Measurements from ENCODE around the gene BEGAIN. TPM values are rescaled to one million over a fixed set of nuclear protein-coding genes. Genes with fewer than 3 reads are reported as not detected.

Gene BEGAIN
- polyA plus RNA-seq, 4 donors = 1.3 to 13.5 (median 5.1) TPM

- Histone ChIP-seq H3K4me3 (ENCODE audit: low read depth in 1 of 3, low read length in 3 of 3) (no peak overlapping the region), H3K9me3 (ENCODE audit: control insufficient read depth in 2 of 2, insufficient read depth in 1 of 2, low read depth in 1 of 2, low read length in 1 of 2) (no peaks in the 10 kb centered on the region), H3K36me3 (ENCODE audit: control insufficient read depth in 3 of 3, insufficient read depth in 2 of 3, low read depth in 1 of 3, low read length in 3 of 3) (no peaks in the 10 kb centered on the region), H3K4me1 (ENCODE audit: control insufficient read depth in 3 of 3, insufficient read depth in 2 of 3, low read depth in 1 of 3, low read length in 2 of 3) (no peaks in the 10 kb centered on the region), H3K27ac (ENCODE audit: low read depth in 1 of 3, low read length in 2 of 3) (no peak overlapping the region), H3K27me3 (ENCODE audit: control insufficient read depth in 3 of 3, insufficient read depth in 3 of 3, low read length in 3 of 3) (peaks cover 0 to 21% (median 0%) of the 10 kb centered on the region in 3 donors)
- 75 to 81% (median 80%) methylated on average over 7 to 8 of the region's 8 CpGs for WGBS, 3 donors
- DNase-seq = no peak
- no peak for FAIRE-seq
These were observed 36.7 kb upstream of the BEGAIN start for GRCh38 chr14:100623961-100624360.

- Histone ChIP-seq H3K4me1 (ENCODE audit: control insufficient read depth in 3 of 3, insufficient read depth in 2 of 3, low read depth in 1 of 3, low read length in 2 of 3) (no peaks in the 10 kb centered on the region), H3K27me3 (ENCODE audit: control insufficient read depth in 3 of 3, insufficient read depth in 3 of 3, low read length in 3 of 3) (peaks cover 0 to 25% (median 0%) of the 10 kb centered on the region in 3 donors), H3K36me3 (ENCODE audit: control insufficient read depth in 3 of 3, insufficient read depth in 2 of 3, low read depth in 1 of 3, low read length in 3 of 3) (no peaks in the 10 kb centered on the region), H3K27ac (ENCODE audit: low read depth in 1 of 3, low read length in 2 of 3) (no peak overlapping the region), H3K4me3 (ENCODE audit: low read depth in 1 of 3, low read length in 3 of 3) (no peak overlapping the region), H3K9me3 (ENCODE audit: control insufficient read depth in 2 of 2, insufficient read depth in 1 of 2, low read depth in 1 of 2, low read length in 1 of 2) (no peaks in the 10 kb centered on the region)
- FAIRE-seq (no peak), DNase-seq (no peak)
- WGBS, 3 donors = 62 to 88% (median 87%) methylated on average over 1 of the region's 1 CpG
These were observed 36.3 kb upstream of the BEGAIN start for GRCh38 chr14:100623557-100623956.

GRCh38 chr14:100622708-100623485 lies 35.7 kb upstream of the BEGAIN start:
- DNase-seq (no peak), FAIRE-seq (no peak)
- Histone ChIP-seq H3K4me1 (ENCODE audit: control insufficient read depth in 3 of 3, insufficient read depth in 2 of 3, low read depth in 1 of 3, low read length in 2 of 3) (no peaks in the 10 kb centered on the region), H3K27ac (ENCODE audit: low read depth in 1 of 3, low read length in 2 of 3) (no peak overlapping the region), H3K9me3 (ENCODE audit: control insufficient read depth in 2 of 2, insufficient read depth in 1 of 2, low read depth in 1 of 2, low read length in 1 of 2) (no peaks in the 10 kb centered on the region), H3K4me3 (ENCODE audit: low read depth in 1 of 3, low read length in 3 of 3) (no peak overlapping the region), H3K27me3 (ENCODE audit: control insufficient read depth in 3 of 3, insufficient read depth in 3 of 3, low read length in 3 of 3) (peaks cover 0 to 30% (median 0%) of the 10 kb centered on the region in 3 donors), H3K36me3 (ENCODE audit: control insufficient read depth in 3 of 3, insufficient read depth in 2 of 3, low read depth in 1 of 3, low read length in 3 of 3) (no peaks in the 10 kb centered on the region)
- WGBS, 3 donors = 47 to 76% (median 61%) methylated on average over 22 of the region's 22 CpGs

GRCh38 chr14:100622224-100622623 lies 35.0 kb upstream of the BEGAIN start:
- H3K4me3 ChIP-seq (ENCODE audit: low read depth in 1 of 3, low read length in 3 of 3) = no peak overlapping the region
- no peaks in the 10 kb centered on the region for H3K9me3 ChIP-seq (ENCODE audit: control insufficient read depth in 2 of 2, insufficient read depth in 1 of 2, low read depth in 1 of 2, low read length in 1 of 2)
- no peaks in the 10 kb centered on the region for H3K4me1 ChIP-seq (ENCODE audit: control insufficient read depth in 3 of 3, insufficient read depth in 2 of 3, low read depth in 1 of 3, low read length in 2 of 3)
- no peak for FAIRE-seq
- 32 to 48% (median 41%) methylated on average over 8 of the region's 8 CpGs for WGBS, 3 donors
- no peaks in the 10 kb centered on the region for H3K36me3 ChIP-seq (ENCODE audit: control insufficient read depth in 3 of 3, insufficient read depth in 2 of 3, low read depth in 1 of 3, low read length in 3 of 3)
- H3K27me3 ChIP-seq (ENCODE audit: control insufficient read depth in 3 of 3, insufficient read depth in 3 of 3, low read length in 3 of 3) = peaks cover 0 to 36% (median 0%) of the 10 kb centered on the region in 3 donors
- peak in 1 of 2 donors; percentile 15 for DNase-seq
- H3K27ac ChIP-seq (ENCODE audit: low read depth in 1 of 3, low read length in 2 of 3) = no peak overlapping the region

- no peaks in the 10 kb centered on the region for H3K36me3 ChIP-seq (ENCODE audit: control insufficient read depth in 3 of 3, insufficient read depth in 2 of 3, low read depth in 1 of 3, low read length in 3 of 3)
- WGBS, 3 donors = 67 to 86% (median 79%) methylated on average over 14 of the region's 14 CpGs
- no peak overlapping the region for H3K4me3 ChIP-seq (ENCODE audit: low read depth in 1 of 3, low read length in 3 of 3)
- no peak overlapping the region for H3K27ac ChIP-seq (ENCODE audit: low read depth in 1 of 3, low read length in 2 of 3)
- H3K9me3 ChIP-seq (ENCODE audit: control insufficient read depth in 2 of 2, insufficient read depth in 1 of 2, low read depth in 1 of 2, low read length in 1 of 2) = no peaks in the 10 kb centered on the region
- no peaks in the 10 kb centered on the region for H3K4me1 ChIP-seq (ENCODE audit: control insufficient read depth in 3 of 3, insufficient read depth in 2 of 3, low read depth in 1 of 3, low read length in 2 of 3)
- DNase-seq (no peak), FAIRE-seq (no peak)
- peaks cover 0 to 39% (median 0%) of the 10 kb centered on the region in 3 donors for H3K27me3 ChIP-seq (ENCODE audit: control insufficient read depth in 3 of 3, insufficient read depth in 3 of 3, low read length in 3 of 3)
These were observed 34.6 kb upstream of the BEGAIN start for GRCh38 chr14:100621806-100622205.

- Histone ChIP-seq H3K4me3 (ENCODE audit: low read depth in 1 of 3, low read length in 3 of 3) (no peak overlapping the region), H3K27ac (ENCODE audit: low read depth in 1 of 3, low read length in 2 of 3) (no peak overlapping the region), H3K27me3 (ENCODE audit: control insufficient read depth in 3 of 3, insufficient read depth in 3 of 3, low read length in 3 of 3) (peaks cover 0 to 36% (median 0%) of the 10 kb centered on the region in 3 donors), H3K4me1 (ENCODE audit: control insufficient read depth in 3 of 3, insufficient read depth in 2 of 3, low read depth in 1 of 3, low read length in 2 of 3) (no peaks in the 10 kb centered on the region), H3K36me3 (ENCODE audit: control insufficient read depth in 3 of 3, insufficient read depth in 2 of 3, low read depth in 1 of 3, low read length in 3 of 3) (no peaks in the 10 kb centered on the region), H3K9me3 (ENCODE audit: control insufficient read depth in 2 of 2, insufficient read depth in 1 of 2, low read depth in 1 of 2, low read length in 1 of 2) (no peaks in the 10 kb centered on the region)
- FAIRE-seq (no peak), DNase-seq (no peak)
- WGBS, 3 donors = 73 to 85% (median 75%) methylated on average over 18 of the region's 18 CpGs
These were observed 33.3 kb upstream of the BEGAIN start for GRCh38 chr14:100620255-100621100.

- DNase-seq = no peak
- Histone ChIP-seq H3K36me3 (ENCODE audit: control insufficient read depth in 3 of 3, insufficient read depth in 2 of 3, low read depth in 1 of 3, low read length in 3 of 3) (no peaks in the 10 kb centered on the region), H3K27ac (ENCODE audit: low read depth in 1 of 3, low read length in 2 of 3) (no peak overlapping the region), H3K27me3 (ENCODE audit: control insufficient read depth in 3 of 3, insufficient read depth in 3 of 3, low read length in 3 of 3) (peaks cover 0 to 36% (median 0%) of the 10 kb centered on the region in 3 donors), H3K4me1 (ENCODE audit: control insufficient read depth in 3 of 3, insufficient read depth in 2 of 3, low read depth in 1 of 3, low read length in 2 of 3) (no peaks in the 10 kb centered on the region), H3K4me3 (ENCODE audit: low read depth in 1 of 3, low read length in 3 of 3) (no peak overlapping the region), H3K9me3 (ENCODE audit: control insufficient read depth in 2 of 2, insufficient read depth in 1 of 2, low read depth in 1 of 2, low read length in 1 of 2) (no peaks in the 10 kb centered on the region)
- no peak for FAIRE-seq
- 83 to 87% (median 85%) methylated on average over 10 of the region's 10 CpGs for WGBS, 3 donors
These were observed 32.4 kb upstream of the BEGAIN start for GRCh38 chr14:100619396-100620254.

All from small intestine (tissue), 7 donors.